Measurements from ENCODE around the gene LRRC4B.

LRRC4B gene

GRCh38 chr19:50570997-50571396, 2.8 kb upstream of the LRRC4B start:
- no peak for DNase-seq (ENCODE audit: low read depth in 2 of 2)

DNA sequence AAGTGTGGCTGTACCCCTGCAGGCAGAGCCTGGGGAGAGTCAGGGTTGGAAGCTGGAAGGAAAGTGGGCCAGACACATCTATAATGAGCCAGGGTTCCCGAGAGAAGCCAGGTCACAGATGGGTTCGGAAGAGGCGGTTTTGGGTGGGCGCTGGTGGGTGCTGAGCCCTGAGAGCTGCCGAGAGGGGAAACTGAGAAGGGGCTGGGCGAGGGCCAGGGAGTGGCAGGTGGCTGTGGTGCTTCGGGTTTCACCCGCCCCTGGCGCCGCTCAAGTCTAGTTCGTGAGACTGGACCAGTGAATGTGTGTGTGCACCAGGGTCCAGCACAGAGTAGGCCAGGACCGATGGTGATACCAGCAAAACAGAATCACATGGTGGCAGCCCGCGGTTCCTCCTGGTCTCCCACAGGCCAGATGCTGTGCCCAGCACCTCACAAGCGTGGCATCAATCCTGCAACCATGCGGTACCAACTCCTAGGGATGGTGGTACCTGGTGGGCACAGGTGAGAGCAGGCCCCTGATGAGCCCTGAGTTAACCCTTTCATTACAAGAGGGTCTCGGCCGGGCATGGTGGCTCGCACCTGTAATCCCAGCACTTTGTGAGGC, 1.8 kb upstream of the LRRC4B start:
- DNase-seq (ENCODE audit: low read depth in 2 of 2), result no peak

- no peak for DNase-seq (ENCODE audit: low read depth in 2 of 2)
Measured at GRCh38 chr19:50568728-50569698, 778 bp upstream of the LRRC4B start.

- DNase-seq (ENCODE audit: low read depth in 2 of 2), result no peak
Measured at GRCh38 chr19:50567052-50567841, 988 bp downstream of the LRRC4B start.

DNA sequence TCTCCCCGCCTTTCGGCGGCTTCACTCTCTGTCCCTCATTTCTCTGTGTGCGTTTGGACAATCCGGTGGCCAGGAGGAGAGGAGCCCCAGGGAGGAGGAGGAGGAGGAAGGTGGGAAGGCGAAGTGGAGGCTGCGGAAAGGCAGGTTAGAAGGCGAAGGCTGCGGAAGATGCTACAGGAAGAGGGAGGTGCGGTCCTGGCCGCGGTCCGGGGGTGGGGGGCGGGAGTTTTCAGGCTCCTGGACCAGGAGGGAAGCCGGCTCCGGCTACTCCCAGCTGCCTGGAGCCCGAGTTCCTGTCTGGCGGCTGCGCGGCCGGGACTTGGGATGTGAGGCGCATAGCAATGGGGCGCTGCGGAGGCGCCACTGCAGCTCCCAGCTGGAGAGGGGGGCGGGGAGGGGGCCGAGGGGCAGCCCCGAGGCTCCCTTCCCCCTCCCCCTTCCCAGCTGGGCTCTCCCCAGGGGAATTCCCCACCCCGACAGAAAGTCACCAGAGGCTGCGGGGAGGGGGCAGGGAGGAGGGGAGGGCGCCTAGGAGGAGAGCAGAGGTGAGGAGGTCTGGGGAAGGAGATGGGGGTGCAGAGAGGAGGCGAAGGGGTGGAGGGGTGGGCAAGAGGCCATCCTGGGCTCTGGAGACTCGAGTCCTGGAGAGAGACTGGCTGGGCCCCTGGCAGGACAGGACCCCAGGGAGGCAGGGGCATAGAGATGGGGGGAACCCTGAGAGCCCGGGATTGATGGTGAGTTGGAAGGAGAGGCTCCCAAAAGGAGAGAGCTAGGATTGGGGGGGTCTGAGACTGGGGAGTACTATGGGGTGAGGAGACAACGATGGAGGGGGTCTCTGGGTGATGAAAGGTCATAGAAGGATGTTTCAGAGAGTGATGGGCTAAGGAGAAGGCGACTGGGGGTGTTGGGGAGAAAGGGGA, 2.0 kb downstream of the LRRC4B start:
- DNase-seq (ENCODE audit: low read depth in 2 of 2), result no peak

- no peak for DNase-seq (ENCODE audit: low read depth in 2 of 2)
Measured at GRCh38 chr19:50564229-50565105, 3.8 kb downstream of the LRRC4B start.

GRCh38 chr19:50563597-50563996, 4.6 kb downstream of the LRRC4B start:
- no peak for DNase-seq (ENCODE audit: low read depth in 2 of 2)

GRCh38 chr19:50562996-50563395, 5.2 kb downstream of the LRRC4B start:
- DNase-seq (ENCODE audit: low read depth in 2 of 2), result no peak

- no peak for DNase-seq (ENCODE audit: low read depth in 2 of 2)
Measured at GRCh38 chr19:50562329-50562728, 5.9 kb downstream of the LRRC4B start.

- DNase-seq (ENCODE audit: low read depth in 2 of 2), result no peak
Measured at GRCh38 chr19:50559636-50560035, 8.6 kb downstream of the LRRC4B start.

GRCh38 chr19:50558449-50558848, 9.8 kb downstream of the LRRC4B start:
- no peak for DNase-seq (ENCODE audit: low read depth in 2 of 2)

GRCh38 chr19:50558039-50558438, 10.2 kb downstream of the LRRC4B start:
- no peak for DNase-seq (ENCODE audit: low read depth in 2 of 2)

DNA sequence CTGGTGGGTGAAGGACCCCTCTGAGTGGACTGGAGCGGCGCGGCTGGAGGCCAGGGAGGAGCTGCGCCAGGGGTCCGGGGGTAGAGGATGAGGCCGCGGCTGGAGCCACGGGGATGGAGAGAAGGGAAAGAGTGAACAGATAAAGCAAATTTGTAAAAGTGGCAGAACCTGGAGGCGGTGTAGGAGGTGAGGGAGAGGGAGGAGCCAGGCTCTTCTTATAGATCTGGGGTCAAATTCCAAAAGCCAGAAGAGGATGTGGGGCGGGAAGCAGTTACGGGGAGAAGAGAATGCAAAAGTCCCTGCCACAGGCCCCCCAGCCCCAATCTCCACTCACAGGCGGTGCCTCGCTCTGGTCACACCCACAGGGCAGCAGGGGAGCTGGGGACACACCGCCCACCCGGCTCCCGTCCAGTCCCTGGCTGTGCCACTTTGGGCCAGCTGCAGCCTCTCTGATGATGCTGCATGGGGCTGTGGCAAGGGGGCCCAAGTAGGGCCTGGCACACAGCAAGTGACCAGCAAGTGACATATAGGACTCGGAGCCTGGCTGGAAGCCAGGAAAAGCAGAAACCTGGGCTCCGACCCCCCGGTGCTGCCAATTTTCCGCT, 11.1 kb downstream of the LRRC4B start:
- DNase-seq (ENCODE audit: low read depth in 2 of 2), result no peak

- peak; percentile 33 to 59 for DNase-seq (ENCODE audit: low read depth in 2 of 2)
Measured at GRCh38 chr19:50556282-50557008, 11.8 kb downstream of the LRRC4B start.

GRCh38 chr19:50555450-50556281, 12.6 kb downstream of the LRRC4B start:
- no peak for DNase-seq (ENCODE audit: low read depth in 2 of 2)

DNA sequence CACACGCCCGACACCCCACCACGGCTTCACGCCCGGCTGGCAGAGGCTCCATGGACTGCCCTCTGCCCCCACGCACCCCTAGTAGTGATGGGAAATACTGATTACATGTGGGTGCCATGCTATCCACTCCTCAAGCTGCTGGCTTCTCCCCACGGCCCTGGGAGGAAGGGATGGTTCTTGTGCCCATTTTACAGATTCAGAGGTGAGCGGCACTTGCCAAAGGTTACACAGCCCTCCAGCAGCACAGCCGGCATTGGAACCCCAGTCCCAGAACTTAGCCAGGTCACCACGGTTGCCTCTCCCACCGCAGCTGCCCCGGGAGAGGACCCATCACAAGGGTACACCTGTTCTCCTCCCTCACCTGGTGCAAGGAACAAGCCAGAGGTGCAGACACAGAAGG, 13.2 kb downstream of the LRRC4B start:
- DNase-seq (ENCODE audit: low read depth in 2 of 2), result no peak

- no peak for DNase-seq (ENCODE audit: low read depth in 2 of 2)
Measured at GRCh38 chr19:50554212-50554611, 14.0 kb downstream of the LRRC4B start.

GRCh38 chr19:50553134-50553703, 15.0 kb downstream of the LRRC4B start:
- DNase-seq (ENCODE audit: low read depth in 2 of 2), result no peak

All from stimulated activated CD8-positive, alpha-beta memory T cell treated with anti-CD3 and anti-CD28 coated beads, Interleukin-2, amount 100 ng/mL, for 1 hour (primary cell).